HUES48 (cell line): Measurements from ENCODE around the gene UQCC5.
"Not testable (repeated sequence)": the region's sequence is repeated elsewhere in the genome, so short reads cannot be mapped to it uniquely, and the experiment has no call there.

ENCODE experiments used
- H3K27ac ChIP-seq: one replicate; pipeline ENCODE4 v1.7.0; 2013; ENCODE audit warnings: low read depth, low read length, inconsistent platforms
- H3K27me3 ChIP-seq: 2 replicates; pipeline ENCODE4 v1.6.1; 2013; ENCODE audit warnings: mild to moderate bottlenecking, low read length; ENCODE audit not compliant: control insufficient read depth, insufficient read depth
- H3K36me3 ChIP-seq: 2 replicates; pipeline ENCODE4 v1.6.1; 2013; ENCODE audit warnings: low read length; ENCODE audit not compliant: control insufficient read depth, insufficient read depth
- H3K4me1 ChIP-seq: 2 replicates; pipeline ENCODE4 v1.6.1; 2013; ENCODE audit warnings: mild to moderate bottlenecking, low read length; ENCODE audit not compliant: control insufficient read depth, insufficient read depth
- H3K4me3 ChIP-seq: 2 replicates; pipeline ENCODE4 v1.5.1; 2013; ENCODE audit warnings: mild to moderate bottlenecking, low read depth, low read length
- H3K9ac ChIP-seq: 2 replicates; pipeline ENCODE4 v1.6.1; 2013; ENCODE audit warnings: mild to moderate bottlenecking, low read depth, low read length, moderate library complexity
- H3K9me3 ChIP-seq: 2 replicates; pipeline ENCODE4 v1.6.1; 2013; ENCODE audit warnings: low read length; ENCODE audit not compliant: control insufficient read depth, insufficient read depth

Gene UQCC5

DNA sequence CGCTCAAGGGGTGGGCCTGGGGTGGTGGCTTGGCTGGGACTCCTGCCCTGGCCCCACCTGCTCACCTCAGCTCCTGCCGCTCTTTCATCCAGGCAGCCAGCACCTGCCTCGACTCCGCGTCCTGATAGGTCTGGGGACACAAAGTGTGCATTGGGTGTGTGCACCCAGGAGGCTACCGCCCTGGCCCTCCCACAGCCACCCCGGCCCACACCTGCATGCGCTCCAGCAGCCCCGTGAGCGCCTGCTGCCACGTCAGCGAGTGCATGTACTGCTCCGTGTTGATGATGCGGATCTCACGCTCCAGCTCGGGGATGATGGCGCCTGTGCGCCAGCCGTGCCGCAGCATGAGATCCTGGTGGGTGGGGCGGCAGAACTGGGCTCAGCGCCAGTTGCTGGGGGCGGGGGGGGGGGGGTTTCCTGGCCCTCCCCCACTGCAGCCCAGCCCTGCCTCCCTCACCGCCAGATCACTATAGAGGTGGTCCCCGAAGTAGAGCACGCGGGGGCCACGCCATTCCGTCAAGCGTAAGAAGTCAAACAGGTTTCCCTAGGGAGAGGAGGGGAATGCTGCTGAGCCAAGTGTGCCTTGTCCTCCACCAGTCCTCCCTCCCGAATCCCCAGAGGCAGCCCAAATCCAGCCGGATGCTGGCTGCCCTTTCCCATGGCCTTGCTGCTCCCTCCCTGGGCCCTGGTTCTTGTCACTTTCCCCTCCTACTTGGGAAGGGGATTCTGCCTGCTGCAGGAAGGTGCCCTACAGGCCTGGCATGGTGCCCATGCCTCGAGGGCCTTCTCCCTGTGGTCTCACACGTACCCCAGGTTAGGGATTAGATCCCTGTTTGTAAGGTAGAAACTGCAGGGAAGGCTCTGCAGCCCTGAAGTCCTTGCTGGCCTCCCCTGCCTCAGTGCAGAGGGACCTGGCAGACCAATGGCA is 11.4 kb upstream of the UQCC5 start:
- Histone ChIP-seq H3K9me3 (no peaks in the 10 kb centered on the region), H3K36me3 (peaks cover 64% of the 10 kb centered on the region), H3K4me3 (no peak overlapping the region), H3K9ac (no peak overlapping the region), H3K27me3 (no peaks in the 10 kb centered on the region), H3K27ac (no peak overlapping the region), H3K4me1 (no peaks in the 10 kb centered on the region)

DNA sequence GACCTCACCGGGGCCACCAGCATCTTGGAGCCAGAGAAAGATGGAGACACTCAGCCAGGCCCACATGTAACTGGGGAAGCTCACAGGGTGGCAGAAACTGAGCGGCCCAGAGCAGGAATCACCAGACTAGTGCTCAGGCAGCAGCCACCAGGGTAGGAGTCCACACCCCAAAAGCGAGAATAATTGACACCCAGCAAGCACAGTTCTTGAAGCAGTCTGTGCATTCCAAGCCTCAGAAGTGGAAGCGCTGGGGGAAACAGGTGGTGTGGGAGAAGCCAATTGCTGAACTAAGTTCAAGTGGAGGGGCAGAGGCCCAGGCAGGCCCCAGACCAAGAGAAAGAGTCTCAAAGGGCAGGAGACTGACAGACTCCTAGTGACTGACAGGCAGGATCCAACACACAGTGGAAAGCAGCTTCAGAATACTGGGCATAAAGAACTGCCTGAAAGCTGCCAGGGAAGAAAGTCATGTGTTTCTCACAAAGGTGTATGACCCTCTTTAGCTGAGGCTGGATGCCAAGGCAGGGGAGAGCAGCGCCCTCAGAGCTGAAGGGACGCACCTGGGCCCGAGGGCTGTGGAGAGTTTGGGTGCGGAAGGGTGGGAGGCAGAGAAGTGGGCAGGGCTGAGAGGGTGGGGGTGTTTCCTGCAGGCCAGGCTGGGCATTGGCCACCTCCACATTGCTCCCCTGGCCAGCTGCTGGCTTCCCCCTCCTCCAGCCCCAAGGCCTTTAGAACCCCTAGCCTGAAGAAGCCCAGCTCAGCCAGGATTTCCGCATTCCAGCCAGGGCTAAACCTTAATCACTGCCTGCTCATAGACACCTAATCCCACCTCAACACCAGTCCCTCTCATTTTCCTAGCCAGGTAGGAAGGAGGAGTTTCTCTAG is 10.5 kb upstream of the UQCC5 start:
- H3K36me3 ChIP-seq = peaks cover 67% of the 10 kb centered on the region

DNA sequence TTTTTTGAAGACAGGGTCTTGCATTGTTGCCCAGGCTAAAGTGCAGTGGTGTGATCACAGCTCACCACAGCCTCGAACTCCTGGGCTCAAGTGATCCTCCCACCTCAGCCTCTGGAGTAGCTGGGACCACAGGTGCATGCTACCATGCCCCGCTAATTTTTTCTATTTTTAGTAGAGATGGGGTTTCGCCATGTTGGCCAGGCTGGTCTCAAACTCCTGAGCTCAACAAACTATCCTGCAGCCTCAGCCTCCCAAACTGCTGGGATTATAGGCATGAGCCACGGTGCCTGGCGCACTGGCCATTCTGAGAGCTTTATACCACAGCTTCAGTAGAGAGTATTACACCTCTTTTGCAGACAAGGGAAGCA is 9.8 kb upstream of the UQCC5 start:
- H3K27me3 ChIP-seq, H3K9ac ChIP-seq, H3K4me1 ChIP-seq, H3K9me3 ChIP-seq, H3K27ac ChIP-seq, H3K4me3 ChIP-seq: not testable (repeated sequence)
- peaks cover 67% of the 10 kb centered on the region for H3K36me3 ChIP-seq

More for the DNA sequence above, 10.5 kb upstream of the UQCC5 start:
- no peak overlapping the region for H3K9ac ChIP-seq
- no peaks in the 10 kb centered on the region for H3K9me3 ChIP-seq
- no peaks in the 10 kb centered on the region for H3K27me3 ChIP-seq
- no peak overlapping the region for H3K27ac ChIP-seq
- H3K4me3 ChIP-seq = no peak overlapping the region
- H3K4me1 ChIP-seq = no peaks in the 10 kb centered on the region

DNA sequence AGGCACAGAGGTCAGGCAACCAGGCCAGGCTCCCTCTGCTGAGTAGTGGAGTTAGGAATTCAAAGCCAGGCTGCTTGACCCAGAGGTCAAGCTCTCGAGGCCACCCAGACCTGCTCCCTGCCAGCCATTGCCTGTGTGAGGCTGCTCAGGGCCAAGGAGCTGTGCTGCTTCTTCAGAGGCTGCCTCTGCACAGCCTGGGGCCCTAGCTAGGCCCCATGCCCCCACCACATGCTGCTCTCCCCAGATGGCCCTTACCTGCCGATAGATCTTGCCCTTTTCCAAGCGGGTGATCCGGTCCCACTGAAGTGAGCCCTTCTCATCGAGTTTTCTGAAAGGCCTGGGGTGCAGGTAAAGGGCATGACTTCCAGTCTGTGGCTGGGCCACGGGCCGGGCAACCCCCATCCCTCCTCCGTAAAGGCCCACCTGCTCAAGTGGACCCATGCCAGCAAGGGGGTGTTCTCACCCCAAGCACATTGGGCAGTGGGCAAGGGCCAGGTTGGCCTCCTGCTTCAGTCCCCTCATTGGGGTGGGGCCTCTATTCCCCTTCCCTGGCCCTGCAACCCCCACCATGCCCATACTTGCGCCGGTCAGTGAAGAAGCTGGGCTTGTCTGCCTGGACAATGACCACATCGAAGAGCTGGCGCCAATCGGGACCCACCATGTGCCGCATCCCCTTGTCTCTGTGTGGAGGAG is 9.2 kb upstream of the UQCC5 start:
- Histone ChIP-seq H3K9ac (no peak overlapping the region), H3K4me1 (peaks cover 5% of the 10 kb centered on the region), H3K27me3 (no peaks in the 10 kb centered on the region), H3K27ac (no peak overlapping the region), H3K9me3 (no peaks in the 10 kb centered on the region), H3K36me3 (peaks cover 71% of the 10 kb centered on the region), H3K4me3 (no peak overlapping the region)

DNA sequence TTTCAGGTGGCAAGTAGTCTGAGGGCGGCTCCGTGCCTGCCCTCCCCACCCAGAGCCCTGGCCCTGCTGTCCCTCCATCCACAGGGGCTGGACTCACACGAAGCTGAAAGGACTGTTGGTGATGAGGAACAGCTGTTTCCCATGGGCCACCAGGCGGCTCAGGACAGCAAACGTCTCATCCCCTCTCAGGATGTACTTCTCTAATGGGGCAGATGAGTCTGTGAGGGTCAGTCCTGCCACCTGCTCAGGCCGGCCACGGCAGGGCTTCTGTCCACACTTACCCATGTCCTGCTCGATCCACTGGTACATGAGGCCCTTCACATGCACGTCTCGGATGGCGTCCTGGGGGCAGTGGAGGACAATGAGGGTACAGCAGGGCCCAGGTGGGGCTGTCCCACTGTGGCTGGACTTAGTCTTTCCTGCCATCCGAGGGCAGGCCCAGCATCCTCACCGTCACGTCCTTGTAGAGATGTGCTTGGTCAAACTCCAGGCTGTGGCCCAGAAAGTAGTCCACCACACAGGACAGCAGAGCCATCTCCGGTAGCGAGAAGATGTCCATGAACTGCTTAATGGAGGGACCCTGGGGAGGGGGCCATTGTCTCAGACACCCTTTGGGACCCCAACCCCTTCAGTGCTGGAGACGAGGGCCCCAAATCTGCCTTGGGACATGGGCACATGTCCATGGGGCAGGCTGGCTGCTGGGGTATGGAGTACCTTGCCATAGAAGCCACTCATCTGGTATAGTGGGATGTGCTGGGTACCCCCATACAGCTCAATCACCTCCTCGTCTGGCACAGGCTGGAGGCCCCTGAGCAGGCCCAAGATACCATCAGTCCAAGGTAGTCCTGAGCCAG is 8.4 kb upstream of the UQCC5 start:
- Histone ChIP-seq H3K36me3 (peaks cover 71% of the 10 kb centered on the region), H3K4me3 (no peak overlapping the region), H3K4me1 (peaks cover 9% of the 10 kb centered on the region), H3K27me3 (no peaks in the 10 kb centered on the region), H3K9me3 (no peaks in the 10 kb centered on the region), H3K9ac (no peak overlapping the region), H3K27ac (no peak overlapping the region)

DNA sequence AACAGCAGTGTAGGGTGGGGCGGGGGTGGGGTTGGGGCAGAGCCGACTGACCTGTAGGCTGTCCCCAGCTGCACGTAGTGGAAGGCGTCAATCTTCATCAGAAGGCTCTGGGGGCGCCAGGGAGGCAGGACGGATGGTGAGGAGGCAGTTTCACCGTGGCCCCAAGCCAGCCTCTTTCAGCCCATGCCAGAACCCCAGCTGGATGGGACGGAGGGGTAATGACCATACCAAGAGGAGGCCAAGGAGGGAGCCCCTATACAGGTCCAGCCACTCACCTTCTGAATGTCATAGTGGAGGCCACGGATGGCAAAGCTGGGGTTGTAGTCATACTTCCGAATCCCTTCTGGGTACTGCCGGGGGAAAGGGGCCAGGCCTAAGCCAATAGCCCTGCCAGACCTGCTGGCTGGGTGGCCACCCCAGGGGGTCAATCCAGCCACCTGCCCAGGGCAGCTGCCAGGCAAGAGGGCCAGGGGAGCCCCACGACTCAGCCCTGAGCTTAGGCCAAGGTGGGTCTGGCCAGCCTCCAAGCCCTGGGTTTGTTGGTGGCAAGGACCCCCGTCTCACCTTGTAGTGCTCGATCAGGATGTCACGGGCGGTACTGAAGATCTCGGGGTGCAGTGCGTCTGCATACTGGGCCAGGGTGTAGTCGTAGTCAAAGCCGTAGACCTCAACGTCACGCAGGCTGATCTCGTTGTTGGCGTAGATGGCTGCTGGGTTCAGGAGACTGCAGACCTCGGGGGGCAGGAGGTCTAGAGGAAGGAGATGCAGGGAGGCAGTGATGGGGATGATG is 7.6 kb upstream of the UQCC5 start:
- no peaks in the 10 kb centered on the region for H3K9me3 ChIP-seq
- peaks cover 65% of the 10 kb centered on the region for H3K36me3 ChIP-seq
- H3K4me3 ChIP-seq = no peak overlapping the region
- H3K9ac ChIP-seq = no peak overlapping the region
- H3K27me3 ChIP-seq = no peaks in the 10 kb centered on the region
- H3K27ac ChIP-seq = no peak overlapping the region
- peaks cover 9% of the 10 kb centered on the region for H3K4me1 ChIP-seq

DNA sequence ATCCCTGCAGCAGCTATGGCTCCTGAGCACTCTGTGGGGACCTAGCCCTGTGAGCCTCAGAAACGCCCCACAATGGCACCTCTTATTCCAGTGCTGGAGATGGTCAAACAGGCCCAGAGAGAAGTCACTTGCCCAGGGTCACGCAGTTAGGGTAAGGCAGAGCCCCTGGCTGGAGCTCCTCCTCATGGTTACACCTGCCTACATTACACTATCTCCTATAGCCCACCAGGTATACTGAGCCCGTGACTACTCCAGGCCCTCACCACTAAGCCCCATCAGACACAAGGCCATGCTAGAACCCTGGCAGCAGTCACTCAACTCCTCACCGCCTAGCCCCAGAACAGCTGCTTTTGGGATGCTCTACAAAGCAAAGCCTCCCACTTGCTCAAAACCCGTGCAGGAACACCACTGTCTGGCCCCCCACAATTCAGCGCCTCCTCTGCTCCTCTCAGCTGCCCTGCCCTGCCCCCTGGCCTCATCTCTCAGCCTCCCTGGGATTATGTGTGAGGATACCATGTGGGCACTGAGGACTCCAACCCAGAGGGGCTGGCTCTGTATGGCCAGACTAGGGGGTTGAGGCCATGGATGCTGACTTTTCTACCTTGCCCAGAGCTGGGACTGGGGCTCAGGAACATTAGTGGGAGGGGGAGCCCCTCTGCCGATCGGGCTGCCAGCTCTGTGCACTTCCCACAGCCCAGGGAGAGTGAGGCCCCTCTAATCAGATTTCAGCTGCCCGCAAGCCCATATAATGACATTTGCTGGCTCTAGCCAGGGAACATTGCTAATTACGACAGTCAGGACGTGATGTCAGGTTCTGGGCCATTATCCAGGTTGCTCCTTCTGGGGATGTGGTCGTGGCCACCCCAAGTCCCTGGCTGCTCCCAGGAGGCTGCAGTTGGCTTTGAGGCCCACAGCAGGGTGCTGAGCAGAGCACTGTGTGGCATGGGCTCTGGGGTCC is 6.8 kb upstream of the UQCC5 start:
- Histone ChIP-seq H3K4me1 (peaks cover 13% of the 10 kb centered on the region), H3K27me3 (no peaks in the 10 kb centered on the region), H3K36me3 (peaks cover 56% of the 10 kb centered on the region), H3K9ac (no peak overlapping the region), H3K4me3 (no peak overlapping the region), H3K9me3 (no peaks in the 10 kb centered on the region), H3K27ac (no peak overlapping the region)

DNA sequence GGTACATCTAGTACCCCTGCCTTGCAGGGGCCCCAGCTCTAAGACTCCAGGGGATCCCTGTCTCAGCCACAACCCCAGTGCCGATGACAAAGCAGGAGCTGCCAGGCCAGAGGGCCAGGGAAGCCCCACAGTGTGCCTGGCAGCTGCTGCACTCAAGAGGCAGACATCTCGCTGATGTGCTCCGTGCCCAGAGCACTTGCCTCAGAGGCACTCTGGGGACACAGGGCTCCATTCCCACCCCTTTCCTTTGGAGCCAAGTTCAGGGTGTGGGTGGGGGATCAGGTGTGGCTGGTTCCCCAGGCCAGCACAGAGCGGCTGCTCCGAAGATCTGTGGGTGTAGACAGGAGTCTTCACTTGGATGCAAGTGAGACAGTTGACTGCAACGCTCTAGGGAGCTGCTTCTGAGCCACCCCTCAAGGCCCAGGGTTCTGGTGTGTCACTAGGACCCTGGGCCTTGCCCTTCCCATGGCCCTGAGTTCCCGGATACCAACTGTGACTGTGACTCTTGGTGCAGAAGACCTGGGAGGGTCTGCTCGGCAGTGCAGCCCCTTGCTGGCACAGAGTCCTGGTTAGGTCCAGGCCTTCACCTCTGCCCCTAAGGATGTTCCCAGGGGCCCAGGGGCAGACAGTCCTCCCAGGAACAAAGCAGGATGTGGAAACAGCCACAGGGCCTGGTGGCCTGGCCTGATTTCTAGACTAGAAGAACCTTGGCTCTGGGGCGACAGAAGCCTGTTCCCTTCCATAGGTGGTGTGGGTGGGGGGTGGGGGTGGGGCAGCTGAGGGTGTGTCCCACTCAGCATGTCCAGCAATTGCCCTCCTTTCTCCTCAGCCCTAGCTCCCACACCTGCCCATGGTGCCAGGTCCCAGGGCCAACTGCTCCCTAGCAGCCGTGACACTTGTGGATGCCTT is 5.2 kb upstream of the UQCC5 start:
- Histone ChIP-seq H3K27me3 (no peaks in the 10 kb centered on the region), H3K9me3 (no peaks in the 10 kb centered on the region), H3K4me1 (peaks cover 17% of the 10 kb centered on the region), H3K9ac (no peak overlapping the region), H3K27ac (no peak overlapping the region), H3K4me3 (no peak overlapping the region), H3K36me3 (peaks cover 42% of the 10 kb centered on the region)
